GM10266 (cell line): ENCODE measurements around the gene LAMC2.

ENCODE experiments used
- DNase-seq: peaks from one replicate; pipeline ENCODE4 v3.0.0; 2012; ENCODE audit errors: extremely low spot score
- CTCF ChIP-seq: IDR thresholded peaks from 2 replicates; pipeline ENCODE4 v1.5.1; 2012; ENCODE audit warnings: mild to moderate bottlenecking, low read depth; ENCODE audit not compliant: control insufficient read depth, insufficient read depth; ENCODE audit errors: missing control alignments

Gene LAMC2

GRCh38 chr1:183185941-183186490 lies at the start of gene LAMC2:
TSS of gene LAMC2 (plus strand) at chr1:183186264. CDS start at chr1:183186353, 89 bp downstream.
- DNase-seq, result no peak
- no peak for TF ChIP-seq CTCF

DNA sequence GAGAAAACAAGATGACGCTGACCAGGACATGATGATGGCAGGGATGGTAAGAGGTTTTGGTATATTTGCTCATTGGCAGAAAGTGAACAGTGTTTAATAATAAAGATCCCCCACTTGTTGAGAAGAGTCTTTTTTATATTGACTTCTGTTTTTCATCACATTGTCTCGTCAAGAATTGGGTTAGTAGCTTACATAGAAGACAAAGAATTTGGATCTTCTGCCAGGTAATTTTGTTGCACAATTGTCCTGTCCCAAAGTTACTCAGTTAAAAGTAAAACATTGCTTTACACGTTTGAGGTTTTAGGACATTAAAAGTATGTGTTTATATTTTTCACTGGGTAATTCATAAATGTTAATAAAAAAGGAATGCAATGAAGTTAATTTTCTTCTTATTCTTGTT lies 48.3 kb upstream of the LAMC2 start:
- TF ChIP-seq CTCF, result no peak
- no peak for DNase-seq

GRCh38 chr1:183138301-183138700 lies 47.8 kb upstream of the LAMC2 start:
- no peak for DNase-seq
- TF ChIP-seq CTCF, result no peak

DNA sequence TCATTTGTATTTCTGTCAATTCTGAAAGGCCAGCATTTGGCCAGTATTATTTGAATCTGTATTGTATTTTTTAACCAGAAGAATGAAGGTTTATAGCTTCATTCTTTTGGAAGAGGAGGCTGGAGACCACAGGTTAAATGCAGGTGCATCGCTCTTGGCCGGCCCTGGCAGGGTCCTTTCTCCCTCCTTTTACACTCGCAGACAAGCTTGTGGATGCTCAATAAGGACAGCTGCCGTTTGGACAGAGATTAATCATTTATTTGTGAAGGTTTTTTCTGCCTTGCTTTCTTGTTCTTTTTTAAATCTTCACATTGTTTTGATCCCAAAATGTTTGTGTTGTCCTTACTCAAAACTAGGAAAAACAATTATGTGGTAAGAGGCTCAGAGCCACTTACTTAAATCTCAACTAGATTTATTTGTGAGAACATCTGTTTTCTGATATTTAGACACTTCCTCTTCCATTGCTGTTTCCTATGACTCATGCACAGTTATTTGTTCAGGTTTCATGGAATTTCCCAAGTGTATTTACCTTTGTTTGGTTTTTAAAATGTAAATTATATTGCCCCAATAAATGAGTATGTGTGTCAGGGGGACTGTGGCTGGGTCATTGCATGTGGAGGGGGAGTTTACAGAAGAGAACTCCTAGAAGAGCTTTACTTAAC lies 46.7 kb upstream of the LAMC2 start:
- no peak for TF ChIP-seq CTCF
- DNase-seq, result no peak

- no peak for TF ChIP-seq CTCF
- DNase-seq, result no peak
Measured at GRCh38 chr1:183140633-183141032, 45.4 kb upstream of the LAMC2 start.

GRCh38 chr1:183142171-183142570 lies 43.9 kb upstream of the LAMC2 start:
- no peak for TF ChIP-seq CTCF
- DNase-seq, result no peak

GRCh38 chr1:183143576-183144315 lies 42.3 kb upstream of the LAMC2 start:
- no peak for TF ChIP-seq CTCF
- DNase-seq, result no peak
